Measurements from ENCODE around the gene RBM39.
"Not testable (repeated sequence)": the region's sequence is repeated elsewhere in the genome, so short reads cannot be mapped to it uniquely, and the experiment has no call there.

The RBM39 gene

DNA sequence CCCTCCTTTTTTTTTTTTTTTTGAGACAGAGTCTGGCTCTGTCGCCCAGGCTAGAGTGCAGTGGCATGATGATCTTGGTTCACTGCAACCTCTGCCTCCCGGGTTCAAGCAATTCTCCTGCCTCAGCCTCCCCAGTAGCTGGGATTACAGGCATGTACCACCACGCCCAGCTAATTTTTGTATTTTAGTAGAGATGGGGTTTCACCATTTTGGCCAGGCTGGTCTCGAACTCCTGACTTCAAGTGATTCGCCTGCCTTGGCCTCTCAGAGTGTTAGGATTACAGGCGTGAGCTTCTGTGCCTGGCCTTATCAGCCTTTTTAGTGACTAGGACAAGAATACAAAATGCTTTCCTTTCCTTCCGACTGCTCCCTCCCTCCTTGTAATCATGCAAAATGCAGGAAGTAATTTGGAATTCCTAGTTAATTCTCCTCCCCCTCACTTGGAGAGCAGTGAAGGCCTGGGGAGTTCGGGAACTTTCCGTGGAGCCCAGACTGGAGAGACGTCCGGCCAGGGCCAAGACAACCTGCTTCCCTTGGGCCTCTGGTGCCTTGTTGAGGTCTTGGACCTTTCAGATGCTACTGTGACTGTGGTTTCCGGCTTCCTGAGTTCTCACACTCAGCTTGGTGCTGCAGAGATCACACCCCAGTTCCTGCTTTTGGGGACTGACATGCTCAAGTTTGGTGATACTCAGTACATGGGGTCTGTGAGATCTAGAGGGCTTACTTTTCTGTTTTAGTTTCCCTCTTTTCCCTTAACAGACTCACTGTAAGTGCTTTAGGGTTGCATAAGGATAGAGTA lies 25.8 kb upstream of the RBM39 start:
- Mint-ChIP-seq H3K4me1 (ENCODE audit: low read depth) (peaks cover 27% of the 10 kb centered on the region), H3K4me3 (peak overlapping the region; percentile 86), H3K9me3 (peaks cover 6% of the 10 kb centered on the region), H3K27ac (peak overlapping the region; percentile 99), H3K36me3 (ENCODE audit: low read depth) (peaks cover 7% of the 10 kb centered on the region), H3K27me3 (ENCODE audit: low read depth) (no peaks in the 10 kb centered on the region)

DNA sequence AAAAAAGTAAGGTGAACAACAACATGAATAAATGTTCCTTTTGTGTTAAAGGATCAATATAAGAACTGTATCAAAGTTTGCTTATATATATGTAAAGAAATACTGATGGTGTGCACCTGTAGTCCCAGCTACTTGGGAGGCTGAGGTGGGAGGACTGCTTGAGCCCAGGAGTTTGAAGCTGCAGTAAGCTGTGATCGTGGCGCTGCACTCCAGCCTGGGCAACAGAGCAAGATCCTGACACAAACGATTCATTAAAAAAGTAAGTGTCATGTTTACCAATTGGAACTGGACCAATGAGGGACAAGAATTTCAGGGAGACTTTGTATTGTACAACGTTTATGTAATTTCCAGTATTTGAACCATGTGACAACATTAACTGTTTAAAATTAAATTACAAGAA lies 24.8 kb upstream of the RBM39 start:
- peaks cover 3% of the 10 kb centered on the region for H3K27me3 Mint-ChIP-seq (ENCODE audit: low read depth)
- H3K4me3 Mint-ChIP-seq, result no peak overlapping the region
- H3K36me3 Mint-ChIP-seq (ENCODE audit: low read depth), result peaks cover 7% of the 10 kb centered on the region
- peak overlapping the region; percentile 31 for H3K27ac Mint-ChIP-seq
- peaks cover 6% of the 10 kb centered on the region for H3K9me3 Mint-ChIP-seq
- H3K4me1 Mint-ChIP-seq (ENCODE audit: low read depth), result peaks cover 27% of the 10 kb centered on the region

DNA sequence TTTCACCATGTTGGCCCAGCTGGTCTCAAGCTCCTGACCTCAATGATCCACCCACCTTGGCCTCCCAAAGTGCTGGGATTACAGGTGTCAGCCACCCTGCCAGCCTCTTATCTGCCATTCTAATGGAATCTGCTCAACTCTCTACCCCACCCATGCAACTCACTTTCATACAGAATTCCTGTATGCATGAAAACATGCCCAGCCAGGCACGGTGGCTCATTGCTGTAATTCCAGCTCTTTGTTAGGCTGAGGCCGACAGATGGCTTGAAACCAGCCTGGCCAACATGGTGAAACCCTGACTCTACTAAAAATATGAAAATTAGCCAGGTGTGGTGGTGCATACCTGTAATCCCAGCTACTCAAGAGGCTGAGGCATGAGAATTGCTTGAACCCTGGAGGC lies 22.9 kb upstream of the RBM39 start:
- H3K4me1 Mint-ChIP-seq (ENCODE audit: low read depth), result peaks cover 19% of the 10 kb centered on the region
- H3K27ac Mint-ChIP-seq; H3K4me3 Mint-ChIP-seq; H3K27me3 Mint-ChIP-seq (ENCODE audit: low read depth); H3K9me3 Mint-ChIP-seq; H3K36me3 Mint-ChIP-seq (ENCODE audit: low read depth): not testable (repeated sequence)

DNA sequence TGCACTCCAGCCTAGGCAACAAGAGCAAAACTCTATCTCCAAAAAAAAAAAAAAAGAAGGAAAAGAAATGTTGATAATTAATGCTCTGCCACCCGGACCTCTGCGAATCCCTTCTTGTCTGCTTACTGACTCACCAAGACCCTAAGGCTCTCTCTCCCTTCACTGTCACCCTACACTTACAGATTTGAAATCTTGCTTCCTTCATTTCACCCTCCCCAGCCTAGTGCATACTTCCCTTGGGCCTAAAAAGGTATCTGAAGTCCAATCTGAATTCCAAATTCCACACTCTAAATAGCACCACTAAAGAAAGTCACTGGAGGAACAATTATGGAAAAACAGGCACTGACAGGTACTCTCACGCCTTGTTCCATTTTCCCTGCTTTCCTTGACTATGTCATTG lies 20.4 kb upstream of the RBM39 start:
- no peaks in the 10 kb centered on the region for H3K36me3 Mint-ChIP-seq (ENCODE audit: low read depth)
- peaks cover 2% of the 10 kb centered on the region for H3K4me1 Mint-ChIP-seq (ENCODE audit: low read depth)
- H3K4me3 Mint-ChIP-seq, result no peak overlapping the region
- no peak overlapping the region for H3K27ac Mint-ChIP-seq
- no peaks in the 10 kb centered on the region for H3K9me3 Mint-ChIP-seq
- H3K27me3 Mint-ChIP-seq (ENCODE audit: low read depth), result peaks cover 3% of the 10 kb centered on the region

DNA sequence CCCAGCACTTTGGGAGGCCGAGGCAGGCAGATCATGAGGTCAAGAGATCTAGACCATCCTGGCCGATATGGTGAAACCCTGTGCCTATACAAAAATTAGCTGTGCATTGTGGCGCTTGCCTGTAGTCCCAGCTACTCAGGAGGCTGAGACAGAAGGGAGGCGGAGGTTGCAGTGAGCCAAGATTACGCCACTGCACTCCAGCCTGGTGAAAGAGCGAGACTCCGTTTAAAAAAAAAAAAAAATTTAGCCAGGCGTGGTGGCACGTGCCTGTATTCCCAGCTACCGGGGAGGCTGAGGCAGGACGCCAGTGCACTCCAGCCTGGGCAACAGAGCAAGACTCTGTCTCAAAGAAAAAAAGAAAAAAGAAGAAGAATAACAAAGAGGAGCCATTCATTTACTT lies 19.5 kb upstream of the RBM39 start:
- not testable (repeated sequence) for H3K27ac Mint-ChIP-seq

DNA sequence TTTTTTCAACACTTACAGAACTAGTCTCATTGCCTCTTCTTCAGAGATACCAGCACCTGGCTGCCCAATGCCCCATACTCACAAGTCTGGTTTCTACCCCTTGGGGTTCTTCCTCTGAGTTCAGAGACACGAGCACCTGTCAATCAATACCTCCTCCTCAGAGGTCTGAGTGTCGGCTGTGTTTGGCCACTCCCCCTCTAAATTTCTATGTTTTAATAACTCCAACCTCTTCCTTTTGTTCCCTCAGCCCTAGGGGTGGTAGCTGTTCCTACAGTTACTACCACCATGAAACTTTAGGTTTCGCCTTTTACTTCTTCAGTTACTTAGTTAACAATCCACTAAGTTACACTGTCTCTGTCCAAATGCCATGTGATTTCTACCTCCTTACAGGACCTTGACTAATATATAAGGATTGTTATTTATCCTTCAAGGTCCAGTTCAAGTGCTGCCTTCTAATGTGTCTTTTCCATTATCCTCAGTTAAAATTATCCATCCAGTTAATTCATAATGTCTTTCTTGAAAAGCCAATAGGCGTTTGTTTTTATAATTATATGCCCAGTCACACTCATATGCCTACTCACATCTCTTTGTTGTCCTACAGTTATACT lies 15.1 kb upstream of the RBM39 start:
- no peak overlapping the region for H3K4me3 Mint-ChIP-seq
- H3K4me1 Mint-ChIP-seq (ENCODE audit: low read depth), result peaks cover 5% of the 10 kb centered on the region

More for the DNA sequence above, 19.5 kb upstream of the RBM39 start:
- H3K4me3 Mint-ChIP-seq; H3K36me3 Mint-ChIP-seq (ENCODE audit: low read depth); H3K9me3 Mint-ChIP-seq; H3K4me1 Mint-ChIP-seq (ENCODE audit: low read depth); H3K27me3 Mint-ChIP-seq (ENCODE audit: low read depth): not testable (repeated sequence)

DNA sequence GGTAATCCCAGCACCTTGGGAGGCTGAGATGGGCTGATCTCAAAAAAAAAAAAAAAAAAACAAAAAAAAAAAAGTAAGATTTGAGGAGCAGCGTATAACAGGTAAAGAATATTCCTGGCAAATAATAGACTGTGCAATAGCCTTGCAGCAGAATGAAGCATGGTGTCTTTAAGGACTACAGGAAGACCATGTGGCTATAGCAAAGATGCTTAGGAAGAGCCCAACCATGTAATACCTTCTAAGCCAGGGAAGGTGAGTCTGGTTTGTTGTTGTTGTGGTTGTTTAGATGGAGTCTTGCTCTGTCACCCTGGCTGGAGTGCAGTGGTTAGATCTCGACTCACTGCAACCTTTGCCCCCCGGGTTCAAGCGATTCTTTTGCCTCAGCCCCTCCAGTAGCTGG lies 14.3 kb upstream of the RBM39 start:
- Mint-ChIP-seq H3K27ac (no peak overlapping the region), H3K27me3 (ENCODE audit: low read depth) (peaks cover 13% of the 10 kb centered on the region), H3K4me1 (ENCODE audit: low read depth) (peaks cover 5% of the 10 kb centered on the region), H3K36me3 (ENCODE audit: low read depth) (no peaks in the 10 kb centered on the region), H3K4me3 (no peak overlapping the region), H3K9me3 (no peaks in the 10 kb centered on the region)

More for the DNA sequence above, 15.1 kb upstream of the RBM39 start:
- Mint-ChIP-seq H3K27ac (no peak overlapping the region), H3K9me3 (no peaks in the 10 kb centered on the region), H3K27me3 (ENCODE audit: low read depth) (peaks cover 7% of the 10 kb centered on the region), H3K36me3 (ENCODE audit: low read depth) (no peaks in the 10 kb centered on the region)

DNA sequence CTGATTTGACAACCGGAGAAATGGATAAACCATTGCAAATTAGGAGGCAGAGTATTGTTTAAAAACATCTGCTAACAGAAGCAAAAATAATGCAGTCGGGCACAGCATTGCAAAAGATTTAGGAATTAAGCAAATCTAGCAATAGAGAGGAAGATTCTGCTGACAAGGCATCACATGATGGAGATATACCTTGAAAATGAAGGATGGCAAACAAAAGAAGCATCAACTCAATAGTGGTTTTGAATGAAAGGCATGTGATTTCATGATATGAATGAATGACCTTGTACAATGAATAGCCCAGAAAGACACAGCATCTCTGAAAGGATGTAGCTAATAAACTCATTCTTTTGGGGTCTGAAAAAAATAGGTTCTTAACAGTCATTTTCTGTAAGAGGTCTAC lies 8.6 kb upstream of the RBM39 start:
- peaks cover 16% of the 10 kb centered on the region for H3K27me3 Mint-ChIP-seq (ENCODE audit: low read depth)
- no peak overlapping the region for H3K27ac Mint-ChIP-seq
- H3K4me1 Mint-ChIP-seq (ENCODE audit: low read depth), result no peaks in the 10 kb centered on the region
- no peak overlapping the region for H3K4me3 Mint-ChIP-seq
- H3K9me3 Mint-ChIP-seq, result no peaks in the 10 kb centered on the region
- H3K36me3 Mint-ChIP-seq (ENCODE audit: low read depth), result no peaks in the 10 kb centered on the region

DNA sequence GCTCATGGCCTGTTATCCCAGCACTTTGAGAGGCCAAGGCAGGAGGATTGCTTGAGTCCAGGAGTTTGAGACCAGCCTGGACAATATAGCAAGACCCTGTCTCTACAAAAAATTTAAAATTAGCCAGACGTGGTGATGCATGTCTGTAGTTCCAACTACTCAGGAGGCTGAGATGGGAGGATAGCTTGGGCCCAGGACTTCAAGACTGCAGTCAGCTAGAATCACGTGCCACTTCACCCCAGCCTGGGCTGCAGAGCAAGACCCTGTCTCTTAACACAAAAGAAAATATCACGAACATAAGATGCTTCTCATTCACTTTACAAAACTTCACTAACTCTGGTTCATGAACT lies 2.4 kb upstream of the RBM39 start:
- Mint-ChIP-seq H3K27ac (peak overlapping the region; percentile 100), H3K4me3 (peak overlapping the region; percentile 98), H3K4me1 (ENCODE audit: low read depth) (peaks cover 21% of the 10 kb centered on the region)

DNA sequence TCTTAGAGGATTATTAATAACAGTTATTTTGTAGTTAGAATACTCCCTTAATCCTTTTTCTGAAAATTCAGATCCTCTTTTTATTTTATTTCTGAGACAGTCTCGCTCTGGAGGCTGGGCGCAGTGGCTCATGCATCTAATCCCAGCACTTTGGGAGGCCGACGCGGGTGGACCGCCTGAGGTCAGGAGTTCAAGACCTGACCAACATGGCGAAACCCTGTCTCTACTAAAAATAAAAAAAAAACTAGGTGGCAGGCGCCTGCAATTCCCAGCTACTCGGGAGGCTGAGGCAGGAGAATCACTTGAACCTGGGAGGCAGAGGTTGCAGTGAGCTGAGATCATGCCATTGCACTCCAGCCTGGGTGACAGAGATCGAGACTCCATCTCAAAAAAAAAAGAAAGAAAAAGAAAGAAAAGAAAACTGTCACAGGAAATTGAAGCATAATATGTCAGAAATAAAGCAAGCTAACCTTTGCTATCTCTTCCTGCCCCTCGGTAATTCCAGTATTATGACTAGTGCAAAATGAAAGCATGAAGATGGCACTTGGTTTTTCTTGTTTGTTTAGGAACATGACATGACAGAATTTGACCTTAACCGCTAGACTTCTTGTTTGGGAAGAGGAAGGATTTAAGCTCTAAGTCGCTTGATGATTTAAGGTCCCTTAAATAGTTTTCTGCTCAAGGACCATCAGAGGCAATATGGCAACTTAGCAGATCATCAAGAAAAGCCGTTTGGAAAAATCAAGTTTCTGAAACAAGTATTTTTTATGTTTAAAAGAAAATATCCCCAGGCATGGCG lies 1.8 kb upstream of the RBM39 start:
- Mint-ChIP-seq H3K36me3 (ENCODE audit: low read depth) (peaks cover 25% of the 10 kb centered on the region), H3K27me3 (ENCODE audit: low read depth) (no peaks in the 10 kb centered on the region), H3K9me3 (no peaks in the 10 kb centered on the region), H3K27ac (peak overlapping the region; percentile 100), H3K4me3 (peak overlapping the region; percentile 98), H3K4me1 (ENCODE audit: low read depth) (peaks cover 25% of the 10 kb centered on the region)

More for the DNA sequence above, 2.4 kb upstream of the RBM39 start:
- H3K27me3 Mint-ChIP-seq (ENCODE audit: low read depth); H3K9me3 Mint-ChIP-seq: not testable (repeated sequence)
- peaks cover 22% of the 10 kb centered on the region for H3K36me3 Mint-ChIP-seq (ENCODE audit: low read depth)

DNA sequence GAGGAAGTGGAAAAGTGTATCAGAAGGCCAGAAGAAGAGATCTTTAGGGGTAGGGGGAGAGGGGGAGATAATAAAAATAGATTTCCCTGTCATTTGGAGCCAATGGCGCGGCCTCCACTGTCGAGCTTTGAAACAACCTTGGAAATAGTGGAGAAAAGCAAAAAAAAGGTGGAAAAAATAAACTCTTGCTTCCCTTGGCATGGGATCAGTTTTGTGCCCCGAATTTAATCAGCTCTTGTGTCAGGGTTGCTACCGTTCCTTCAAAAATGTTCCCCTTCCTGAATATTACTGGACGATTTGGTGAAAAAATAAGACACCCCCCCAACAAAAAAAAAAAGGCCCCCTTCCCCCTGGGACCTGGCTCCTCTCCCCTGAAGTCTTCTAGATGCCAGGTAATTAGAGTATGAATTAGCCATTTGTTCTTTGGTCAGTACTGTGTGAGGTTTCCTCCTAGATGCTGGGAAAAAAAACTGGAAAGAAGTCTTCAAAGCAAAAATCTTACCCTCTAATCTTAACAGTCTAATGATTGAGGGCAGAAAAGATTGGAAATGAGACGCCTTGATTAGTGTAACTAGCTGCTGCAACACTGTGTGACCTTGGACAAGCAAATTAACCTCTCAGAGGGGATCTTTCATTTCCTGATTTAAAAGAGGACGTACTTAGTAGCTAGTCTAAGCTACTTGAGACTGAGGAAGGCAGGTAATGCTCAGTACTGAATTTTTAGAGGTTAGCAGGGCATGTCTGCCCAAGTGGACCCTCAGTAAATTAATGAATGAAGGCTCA lies 872 bp upstream of the RBM39 start:
- peaks cover 34% of the 10 kb centered on the region for H3K36me3 Mint-ChIP-seq (ENCODE audit: low read depth)
- no peaks in the 10 kb centered on the region for H3K9me3 Mint-ChIP-seq
- peak overlapping the region; percentile 98 for H3K4me3 Mint-ChIP-seq
- H3K27ac Mint-ChIP-seq, result peak overlapping the region; percentile 100
- peaks cover 34% of the 10 kb centered on the region for H3K4me1 Mint-ChIP-seq (ENCODE audit: low read depth)
- H3K27me3 Mint-ChIP-seq (ENCODE audit: low read depth), result no peaks in the 10 kb centered on the region

DNA sequence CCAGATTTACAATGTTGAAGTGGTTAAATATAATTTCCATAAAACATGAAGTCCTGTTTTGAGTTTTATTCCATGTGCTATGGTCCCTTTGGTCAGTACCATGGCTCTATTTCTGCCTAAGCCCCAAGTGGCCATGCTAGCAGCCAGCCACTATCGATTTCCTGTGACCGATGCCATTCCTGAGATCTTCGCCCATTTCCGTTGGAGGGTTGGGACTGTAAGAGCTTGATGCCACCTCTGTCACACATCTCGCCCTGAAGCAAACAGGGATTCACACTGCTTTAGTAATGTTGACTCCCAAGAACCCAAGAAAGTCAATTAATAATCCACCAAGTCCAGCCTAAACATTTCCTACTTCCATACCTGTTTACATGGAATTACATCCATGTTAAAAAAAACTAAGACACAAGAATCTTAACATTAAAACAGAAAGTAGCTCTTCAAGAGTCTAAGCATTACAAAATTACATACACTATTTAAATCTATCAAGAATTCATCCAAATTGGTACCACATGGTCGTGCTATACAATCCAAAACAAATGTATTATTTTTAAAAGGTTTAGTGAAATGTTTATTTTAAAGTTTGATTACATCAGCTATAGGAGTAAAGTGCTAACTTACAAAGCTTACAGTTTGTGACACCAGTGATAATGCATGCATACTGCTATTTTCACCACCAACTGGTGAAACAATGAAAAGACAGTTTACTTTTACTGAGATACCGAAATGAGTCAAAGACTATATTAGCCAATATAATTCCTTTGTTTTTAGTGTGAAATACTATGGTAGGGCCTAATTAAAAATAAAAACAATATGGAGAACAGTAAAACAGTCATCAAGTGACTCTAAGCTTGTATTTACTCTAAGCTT lies 2.5 kb downstream of the RBM39 start:
- Mint-ChIP-seq H3K4me3 (peak overlapping the region; percentile 98), H3K27me3 (ENCODE audit: low read depth) (no peaks in the 10 kb centered on the region), H3K36me3 (ENCODE audit: low read depth) (peaks cover 48% of the 10 kb centered on the region), H3K9me3 (no peaks in the 10 kb centered on the region), H3K27ac (peak overlapping the region; percentile 100), H3K4me1 (ENCODE audit: low read depth) (peaks cover 43% of the 10 kb centered on the region)

DNA sequence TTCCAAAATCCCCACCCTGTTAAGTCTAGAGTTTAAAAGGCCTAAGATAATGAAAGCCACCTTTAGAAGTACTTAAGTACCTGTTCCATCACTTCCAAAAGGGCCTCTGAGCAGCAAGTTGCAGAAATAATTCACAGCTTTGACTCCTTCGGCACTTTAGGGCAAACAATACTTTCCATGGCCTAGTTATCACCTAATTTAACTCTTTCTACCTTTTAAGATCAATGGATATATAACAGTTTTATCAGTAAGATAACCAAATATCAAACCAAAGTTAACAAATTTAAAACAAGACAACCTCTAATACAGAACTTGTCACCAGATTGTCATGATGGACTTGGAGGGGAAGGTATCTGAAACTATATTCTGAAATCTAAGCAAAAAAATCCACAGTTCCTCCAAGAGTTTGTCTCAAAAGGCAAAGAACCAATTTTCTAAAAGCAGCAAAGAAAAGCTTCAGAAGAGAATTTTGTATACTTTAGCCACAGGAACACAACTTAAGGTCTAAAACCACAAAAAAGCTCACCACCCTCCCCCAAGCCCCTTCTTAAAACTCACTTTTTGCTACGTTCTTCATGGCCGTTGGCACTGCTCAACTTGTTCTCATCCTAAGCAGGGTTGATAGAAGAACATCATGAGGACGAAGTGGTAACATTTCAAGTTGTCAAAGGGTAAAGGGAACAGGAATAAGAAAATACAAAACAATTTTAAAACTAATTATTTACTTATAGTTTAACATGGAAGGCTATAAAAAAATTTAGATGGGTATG lies 3.5 kb downstream of the RBM39 start:
- H3K36me3 Mint-ChIP-seq (ENCODE audit: low read depth), result peaks cover 57% of the 10 kb centered on the region
- no peaks in the 10 kb centered on the region for H3K9me3 Mint-ChIP-seq
- H3K27ac Mint-ChIP-seq, result peak overlapping the region; percentile 56
- H3K4me1 Mint-ChIP-seq (ENCODE audit: low read depth), result peaks cover 49% of the 10 kb centered on the region
- peak overlapping the region; percentile 72 for H3K4me3 Mint-ChIP-seq
- H3K27me3 Mint-ChIP-seq (ENCODE audit: low read depth), result no peaks in the 10 kb centered on the region
